ENCODE results near the gene ALS2CL. TPM values are rescaled to one million over a fixed set of nuclear protein-coding genes. Genes with fewer than 3 reads are reported as not detected.

The ALS2CL gene
- polyA plus RNA-seq, 3 donors, result 11.9 to 22.4 (median 12.1) TPM

- no peak for DNase-seq (ENCODE audit: extremely low read depth in 1 of 11, low read depth in 9 of 11, low spot score in 4 of 11)
These were observed 73.4 kb downstream of the ALS2CL start for GRCh38 chr3:46619845-46620778.

Other genes with a start within 250 kb of the ALS2CL start
- 1 to 10 TPM; 2.9 to 3.4 (median 3.3) TPM for gene LTF, start 228.8 kb downstream of the ALS2CL start, polyA plus RNA-seq (ENCODE audit: insufficient read length in 3 of 3)
- not detected for gene RTP3, start 195.7 kb downstream of the ALS2CL start, polyA plus RNA-seq (ENCODE audit: insufficient read length in 3 of 3)
- gene LRRC2, start 127.4 kb downstream of the ALS2CL start, polyA plus RNA-seq (ENCODE audit: insufficient read length in 3 of 3), result 1 to 10 TPM; 1.7 to 2.4 (median 2.1) TPM
- gene FAM240A, start 81.2 kb downstream of the ALS2CL start, polyA plus RNA-seq (ENCODE audit: insufficient read length in 3 of 3), result under 1 TPM; 0.06 to 0.17 (median 0.14) TPM
- gene TMIE, start 7.7 kb upstream of the ALS2CL start, polyA plus RNA-seq (ENCODE audit: insufficient read length in 3 of 3), result 1 to 10 TPM in 1 of 3 donors, under 1 TPM in 2; 0.70 to 1.0 (median 0.84) TPM
- gene PRSS50, start 24.2 kb upstream of the ALS2CL start, polyA plus RNA-seq (ENCODE audit: insufficient read length in 3 of 3), result 1 to 10 TPM; 2.9 to 4.8 (median 3.2) TPM
- 10 to 100 TPM; 22.2 to 25.7 (median 22.5) TPM for gene MYL3, start 169.8 kb upstream of the ALS2CL start, polyA plus RNA-seq (ENCODE audit: insufficient read length in 3 of 3)
- 100 to 1,000 TPM; 172 to 279 (median 227) TPM for gene PTH1R, start 184.0 kb upstream of the ALS2CL start, polyA plus RNA-seq (ENCODE audit: insufficient read length in 3 of 3)

Measured in renal cortex interstitium (tissue), 11 donors.